GM21619 (cell line): Measurements from ENCODE around the gene FAHD2B.
"Not testable (repeated sequence)": the region's sequence is repeated elsewhere in the genome, so short reads cannot be mapped to it uniquely, and the experiment has no call there.

Experiments
- ATAC-seq: cut with Tn5 transposase; IDR thresholded peaks from one replicate; pipeline ENCODE4 v1.9.1; 2021; ENCODE audit not compliant: unreplicated experiment

The FAHD2B gene, protein sequence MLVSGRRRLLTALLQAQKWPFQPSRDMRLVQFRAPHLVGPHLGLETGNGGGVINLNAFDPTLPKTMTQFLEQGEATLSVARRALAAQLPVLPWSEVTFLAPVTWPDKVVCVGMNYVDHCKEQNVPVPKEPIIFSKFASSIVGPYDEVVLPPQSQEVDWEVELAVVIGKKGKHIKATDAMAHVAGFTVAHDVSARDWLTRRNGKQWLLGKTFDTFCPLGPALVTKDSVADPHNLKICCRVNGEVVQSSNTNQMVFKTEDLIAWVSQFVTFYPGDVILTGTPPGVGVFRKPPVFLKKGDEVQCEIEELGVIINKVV

GRCh38 chr2:97094772-97095611, at the start of gene FAHD2B:
Gene FAHD2B, minus strand, starts transcription at chr2:97094882. Its CDS starts 3,176 bp downstream, at chr2:97091706.
- peak; percentile 94 for ATAC-seq

GRCh38 chr2:97144016-97144415, 49.3 kb upstream of the FAHD2B start:
- not testable (repeated sequence) for ATAC-seq

GRCh38 chr2:97129090-97129489, 34.4 kb upstream of the FAHD2B start:
- ATAC-seq = not testable (repeated sequence)

- ATAC-seq = not testable (repeated sequence)
Observed at GRCh38 chr2:97113882-97114255, 19.2 kb upstream of the FAHD2B start.

- peak; percentile 89 for ATAC-seq
Observed at GRCh38 chr2:97113050-97113881, 18.6 kb upstream of the FAHD2B start, which contains the start of gene ANKRD36. Gene ANKRD36, plus strand, starts transcription at chr2:97113153. Its CDS starts 587 bp downstream, at chr2:97113740.

GRCh38 chr2:97112320-97113049, 17.8 kb upstream of the FAHD2B start:
- peak; percentile 45 for ATAC-seq

DNA sequence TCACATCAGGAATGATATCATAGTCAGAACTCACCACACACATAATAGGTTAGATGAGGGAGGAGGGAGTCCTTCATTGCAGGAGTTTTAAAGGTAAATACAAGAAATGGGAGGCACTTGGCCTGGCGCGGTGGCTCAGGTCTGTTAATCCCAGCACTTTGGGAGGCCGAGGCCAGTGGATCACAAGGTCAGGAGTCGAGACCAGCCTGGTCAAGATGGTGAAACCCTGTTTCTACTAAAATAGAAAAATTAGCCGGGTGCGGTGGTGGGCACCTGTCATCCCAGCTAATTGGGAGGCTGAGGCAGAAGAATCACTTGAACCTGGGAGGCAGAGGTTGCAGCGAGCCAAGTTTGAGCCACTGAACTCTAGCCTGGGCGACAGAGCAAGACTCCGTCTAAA, 16.6 kb upstream of the FAHD2B start:
- ATAC-seq = not testable (repeated sequence)

- not testable (repeated sequence) for ATAC-seq
Observed at GRCh38 chr2:97106878-97107277, 12.2 kb upstream of the FAHD2B start.

- ATAC-seq = not testable (repeated sequence)
Observed at GRCh38 chr2:97098786-97099372, 4.2 kb upstream of the FAHD2B start.

DNA sequence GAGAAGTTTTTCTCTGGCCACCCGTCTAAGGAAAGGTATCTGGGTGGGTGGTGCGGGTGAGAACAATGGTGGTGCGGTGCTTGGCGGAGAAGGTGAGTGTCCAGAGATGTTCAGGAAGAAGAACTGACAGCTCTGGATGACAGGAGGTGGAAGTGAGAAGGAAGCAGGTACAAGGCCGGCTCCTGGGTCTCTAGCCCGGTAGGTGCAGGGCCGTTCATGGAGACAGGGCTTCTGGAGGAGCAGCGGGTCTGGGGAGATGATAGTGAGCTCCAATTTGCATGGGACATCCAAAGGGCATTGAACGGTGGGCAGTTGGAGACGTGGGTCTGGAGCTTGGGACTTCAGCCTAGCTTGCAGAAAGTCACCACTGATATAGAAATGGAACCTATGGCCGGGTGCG, 979 bp upstream of the FAHD2B start:
- no peak for ATAC-seq

DNA sequence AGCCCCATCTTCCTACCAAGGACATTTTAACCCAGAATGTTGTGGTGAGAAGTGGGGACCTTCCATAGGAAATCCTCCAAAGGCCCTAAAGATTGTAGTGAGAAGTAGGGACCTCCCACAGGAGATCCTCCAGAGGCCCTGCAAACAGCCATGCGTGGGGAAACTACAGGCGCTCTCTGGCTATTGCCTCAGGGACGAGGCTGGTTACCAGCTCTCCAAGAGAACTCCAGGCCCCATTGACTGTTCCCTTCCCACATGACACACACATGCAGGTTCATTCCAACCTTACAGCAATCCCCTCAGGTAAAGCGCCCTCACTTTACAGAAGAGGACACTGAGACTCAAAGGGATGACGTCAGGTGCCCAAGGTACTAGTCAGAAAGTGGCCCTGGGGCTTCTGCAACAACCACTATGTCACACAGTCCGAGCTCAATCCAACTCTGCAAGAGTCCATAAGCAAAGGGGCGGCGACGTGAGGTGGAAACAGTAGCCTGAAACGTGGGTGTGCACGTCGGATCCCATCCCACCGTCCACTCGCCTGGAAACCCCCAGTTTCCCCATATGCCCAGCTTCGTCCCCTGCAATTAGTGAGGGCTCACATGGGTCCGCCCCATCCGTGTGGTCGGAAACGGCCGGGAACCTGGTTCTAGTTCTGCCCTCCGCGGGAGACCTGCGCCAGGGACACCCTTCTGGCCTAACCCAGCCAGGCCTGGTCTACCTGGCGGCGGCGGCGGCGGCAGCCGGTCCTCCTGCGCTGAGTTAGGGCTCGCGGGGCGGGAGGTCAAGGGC, 505 bp downstream of the FAHD2B start:
- not testable (repeated sequence) for ATAC-seq

DNA sequence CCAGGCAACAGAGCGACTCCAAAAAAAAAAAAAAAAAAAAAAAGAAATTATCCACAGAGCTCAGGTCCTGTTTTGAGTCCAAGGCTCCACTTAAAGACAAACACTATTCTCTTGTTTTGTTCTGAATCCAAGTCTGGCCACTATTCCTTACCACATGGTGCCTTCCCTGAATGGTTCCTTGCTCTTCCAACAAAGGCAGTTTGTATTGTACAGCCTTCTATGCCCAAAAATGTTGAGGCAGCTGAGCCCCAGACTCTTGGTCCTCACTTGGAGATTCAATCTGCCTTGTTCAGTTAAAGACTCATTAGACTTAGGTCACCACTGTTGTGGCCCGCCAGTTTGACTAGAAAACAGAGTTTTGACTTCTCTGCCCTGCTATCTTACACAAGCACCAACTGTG, 1.7 kb downstream of the FAHD2B start:
- ATAC-seq = not testable (repeated sequence)

DNA sequence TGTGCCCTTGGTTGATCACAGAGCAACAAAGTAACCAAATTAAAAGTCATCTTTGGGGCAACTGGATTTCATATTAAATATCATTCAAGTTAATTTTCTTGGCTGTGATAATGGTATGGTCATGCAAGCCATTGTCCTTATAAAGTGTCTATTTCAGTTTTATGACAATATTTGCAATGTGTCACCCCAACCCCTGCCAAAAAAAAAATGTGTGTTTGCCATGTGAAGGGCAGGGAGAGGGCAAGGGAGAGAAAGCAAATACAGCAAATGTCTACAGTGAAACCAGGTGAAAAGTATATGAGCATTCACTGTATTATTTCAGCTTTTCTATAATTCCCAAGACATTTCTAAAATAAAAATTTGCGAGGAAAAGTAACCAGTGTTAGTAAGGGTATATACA, 6.0 kb downstream of the FAHD2B start:
- not testable (repeated sequence) for ATAC-seq

DNA sequence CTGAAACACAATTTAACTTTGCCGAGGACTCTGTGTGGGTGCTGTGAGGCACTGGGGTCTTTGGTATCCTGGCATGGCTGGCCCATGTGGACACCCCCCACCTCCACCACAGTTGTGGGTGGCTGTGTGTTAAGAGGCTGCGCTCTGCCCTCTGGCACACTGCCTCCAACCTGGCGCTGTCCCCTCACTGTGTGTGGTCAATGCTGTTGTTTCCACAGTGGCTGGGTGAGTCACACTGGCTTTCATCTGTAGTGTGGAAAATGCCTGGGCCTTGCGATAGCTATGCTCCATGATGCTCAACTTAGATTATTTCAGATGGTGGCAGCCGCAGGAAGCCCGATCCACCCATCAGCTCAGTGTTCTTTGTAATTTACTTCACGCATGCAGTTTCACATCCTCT, 9.6 kb downstream of the FAHD2B start:
- not testable (repeated sequence) for ATAC-seq

- ATAC-seq = not testable (repeated sequence)
Observed at GRCh38 chr2:97083516-97083915, 11.2 kb downstream of the FAHD2B start.

DNA sequence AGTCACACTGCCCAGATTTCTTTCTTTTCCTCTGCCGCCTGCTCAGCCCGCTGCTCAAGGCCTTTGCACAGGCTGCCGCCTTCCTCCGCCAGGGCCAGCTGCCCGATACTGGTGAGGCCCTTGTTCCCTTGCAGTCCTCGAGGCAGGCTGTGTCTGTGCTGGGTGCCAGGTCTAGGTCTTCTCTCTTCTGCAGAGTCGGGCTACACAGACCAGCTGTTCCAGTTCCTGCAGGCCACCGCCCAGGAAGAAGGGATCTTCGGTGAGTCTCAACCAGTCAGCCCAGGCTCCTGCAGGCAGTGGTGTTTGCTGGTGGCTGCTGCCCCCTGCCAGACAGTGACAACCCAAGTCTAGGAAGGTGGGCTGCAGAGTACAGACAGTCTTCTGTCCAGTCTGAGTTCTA, 12.5 kb downstream of the FAHD2B start:
- not testable (repeated sequence) for ATAC-seq

DNA sequence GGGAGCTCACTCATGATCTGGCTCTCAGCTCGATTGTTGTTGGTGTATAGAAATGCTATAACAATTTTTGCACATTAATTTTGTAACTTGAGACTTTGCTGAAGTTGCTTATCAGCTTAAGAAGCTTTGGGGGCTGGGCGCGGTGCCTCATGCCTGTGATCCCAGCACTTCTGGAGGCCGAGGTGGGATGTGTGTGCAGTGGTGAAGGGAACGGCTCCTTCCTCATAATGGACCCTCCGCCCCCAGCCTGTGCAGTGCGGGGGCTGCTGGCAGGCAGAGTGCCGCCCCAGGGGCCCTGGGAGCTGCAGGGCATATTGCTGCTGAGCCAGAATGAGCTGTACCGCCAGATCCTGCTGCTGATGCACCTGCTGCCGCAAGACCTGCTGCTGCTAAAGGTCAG, 13.8 kb downstream of the FAHD2B start:
- ATAC-seq = not testable (repeated sequence)

GRCh38 chr2:97077213-97077612, 17.5 kb downstream of the FAHD2B start:
- not testable (repeated sequence) for ATAC-seq

- ATAC-seq = not testable (repeated sequence)
Observed at GRCh38 chr2:97070915-97071314, 23.8 kb downstream of the FAHD2B start.
